Myocyte (in vitro differentiated cells): ENCODE data around the gene MBD3L4. TPM values are rescaled to one million over a fixed set of nuclear protein-coding genes. Genes with fewer than 3 reads are reported as not detected.
"Not testable (repeated sequence)": the region's sequence is repeated elsewhere in the genome, so short reads cannot be mapped to it uniquely, and the experiment has no call there.

Experiments used
- DNase-seq: peaks from one replicate; pipeline ENCODE4 v3.0.0-alpha.2; 2012; ENCODE audit warnings: low read depth
- total RNA-seq: library from RNA; depleted of rRNA; stranded (reverse); fragments of >200 nt; gene quantifications from 2 replicates; pipeline ENCODE4 v1.2.3, GENCODE V29; 2014

Gene MBD3L4
- total RNA-seq, 1 donor from 2014 or later = not detected

- not testable (repeated sequence) for DNase-seq
Measured at GRCh38 chr19:7051421-7051820, 11.4 kb upstream of the MBD3L4 start.

GRCh38 chr19:7049021-7049420 lies 9.0 kb upstream of the MBD3L4 start, which contains the start of gene MBD3L2:
MBD3L2 (plus strand) TSS chr19:7049321; CDS start chr19:7049374, 53 bp downstream.
- not testable (repeated sequence) for DNase-seq

- DNase-seq = not testable (repeated sequence)
Measured at GRCh38 chr19:7041563-7041962, 1.6 kb upstream of the MBD3L4 start.

- not testable (repeated sequence) for DNase-seq
Measured at GRCh38 chr19:7030278-7030677, 9.7 kb downstream of the MBD3L4 start, which contains the start of gene MBD3L5. MBD3L5 (plus strand) TSS chr19:7030578; CDS start chr19:7030612, 34 bp downstream.

- DNase-seq = not testable (repeated sequence)
Measured at GRCh38 chr19:7028790-7029189, 11.2 kb downstream of the MBD3L4 start.

GRCh38 chr19:7021331-7021730 lies 18.6 kb downstream of the MBD3L4 start, which contains the start of gene MBD3L2B:
MBD3L2B (minus strand) TSS chr19:7021431; CDS start chr19:7021397, 34 bp downstream.
- DNase-seq = not testable (repeated sequence)

GRCh38 chr19:7018828-7019227 lies 21.2 kb downstream of the MBD3L4 start:
- DNase-seq = no peak

- DNase-seq = peak; percentile 22
Measured at GRCh38 chr19:7013678-7014077, 26.3 kb downstream of the MBD3L4 start.

GRCh38 chr19:7010722-7011593 lies 29.0 kb downstream of the MBD3L4 start:
- no peak for DNase-seq

GRCh38 chr19:7007859-7008258 lies 32.1 kb downstream of the MBD3L4 start:
- DNase-seq = no peak

- DNase-seq = no peak
Measured at GRCh38 chr19:7006135-7006704, 33.8 kb downstream of the MBD3L4 start.

GRCh38 chr19:7004313-7004931 lies 35.6 kb downstream of the MBD3L4 start:
- DNase-seq = peak; percentile 29

GRCh38 chr19:7000816-7001215 lies 39.2 kb downstream of the MBD3L4 start:
- DNase-seq = no peak

GRCh38 chr19:7000333-7000732 lies 39.6 kb downstream of the MBD3L4 start:
- no peak for DNase-seq

- no peak for DNase-seq
Measured at GRCh38 chr19:6999933-7000332, 40.0 kb downstream of the MBD3L4 start.

GRCh38 chr19:6997679-6998445 lies 42.1 kb downstream of the MBD3L4 start:
- no peak for DNase-seq

GRCh38 chr19:6996810-6997209 lies 43.2 kb downstream of the MBD3L4 start:
- DNase-seq = no peak

- DNase-seq = no peak
Measured at GRCh38 chr19:6995054-6995453, 44.9 kb downstream of the MBD3L4 start.

- no peak for DNase-seq
Measured at GRCh38 chr19:6988257-6988656, 51.7 kb downstream of the MBD3L4 start.

- no peak for DNase-seq
Measured at GRCh38 chr19:6987850-6988249, 52.1 kb downstream of the MBD3L4 start.
